GM19397 (cell line): Measurements from ENCODE around the gene CNPY1.
"Not testable (repeated sequence)": the region's sequence is repeated elsewhere in the genome, so short reads cannot be mapped to it uniquely, and the experiment has no call there.

ENCODE experiments used
- ATAC-seq: cut with Tn5 transposase; IDR thresholded peaks from one replicate; pipeline ENCODE4 v1.9.1; 2021; ENCODE audit warnings: mild to moderate bottlenecking, moderate library complexity; ENCODE audit not compliant: unreplicated experiment

The CNPY1 gene

GRCh38 chr7:155546449-155546848 lies at the start of gene CNPY1:
TSS of gene CNPY1 (minus strand) at chr7:155546559. CDS start at chr7:155545929, 630 bp downstream.
- not testable (repeated sequence) for ATAC-seq

GRCh38 chr7:155594961-155595366 lies 48.6 kb upstream of the CNPY1 start:
- no peak for ATAC-seq

GRCh38 chr7:155594163-155594732 lies 47.9 kb upstream of the CNPY1 start:
- ATAC-seq, result no peak

- ATAC-seq, result no peak
Observed at GRCh38 chr7:155593461-155594162, 47.3 kb upstream of the CNPY1 start.

GRCh38 chr7:155591055-155591775 lies 44.9 kb upstream of the CNPY1 start:
- no peak for ATAC-seq

- ATAC-seq, result no peak
Observed at GRCh38 chr7:155590215-155591018, 44.1 kb upstream of the CNPY1 start.

GRCh38 chr7:155589001-155589980 lies 42.9 kb upstream of the CNPY1 start:
- ATAC-seq, result no peak

GRCh38 chr7:155588468-155588998 lies 42.2 kb upstream of the CNPY1 start:
- no peak for ATAC-seq

GRCh38 chr7:155587486-155587885 lies 41.1 kb upstream of the CNPY1 start:
- ATAC-seq, result no peak

- ATAC-seq, result no peak
Observed at GRCh38 chr7:155586843-155587440, 40.6 kb upstream of the CNPY1 start.

GRCh38 chr7:155585951-155586350 lies 39.6 kb upstream of the CNPY1 start:
- no peak for ATAC-seq

GRCh38 chr7:155585532-155585895 lies 39.2 kb upstream of the CNPY1 start:
- no peak for ATAC-seq

- no peak for ATAC-seq
Observed at GRCh38 chr7:155584763-155585531, 38.6 kb upstream of the CNPY1 start.

GRCh38 chr7:155584261-155584660 lies 37.9 kb upstream of the CNPY1 start:
- ATAC-seq, result no peak

GRCh38 chr7:155583636-155584035 lies 37.3 kb upstream of the CNPY1 start:
- ATAC-seq, result no peak

- no peak for ATAC-seq
Observed at GRCh38 chr7:155581954-155582353, 35.6 kb upstream of the CNPY1 start.

GRCh38 chr7:155581107-155581830 lies 34.9 kb upstream of the CNPY1 start:
- no peak for ATAC-seq

- no peak for ATAC-seq
Observed at GRCh38 chr7:155580367-155580766, 34.0 kb upstream of the CNPY1 start.
